Measurements from ENCODE around the gene PLVAP.

The PLVAP gene

GRCh38 chr19:17340302-17340870 lies 36.8 kb downstream of the PLVAP start (continued):
- no peak for TF ChIP-seq HOXA7 (CRISPR knock-in tag; IDR thresholded peaks at IDR 0.05; ENCODE audit: borderline replicate concordance)
- TF ChIP-seq ZNF184 (tag by site-specific recombination; IDR thresholded peaks at IDR 0.05) = no peak
- TF ChIP-seq SP2 (tag by site-specific recombination; IDR thresholded peaks at IDR 0.05) = peak; percentile 71
- no peak for TF ChIP-seq ZNF555 (tag by site-specific recombination; conservative IDR thresholded peaks at IDR 0.05)

- Histone ChIP-seq H3K9me3 (ENCODE audit: control insufficient read depth, insufficient read depth, low read depth, low read length) (no peaks in the 10 kb centered on the region), H3K36me3 (ENCODE audit: control insufficient read depth in 2 of 2, insufficient read depth in 1 of 2, low read length in 2 of 2) (peaks cover 0 to 28% of the 10 kb centered on the region in 2 experiments; a peak in 2 of 3 replicates), H3K4me3 (ENCODE audit: low read depth, low read length) (no peak overlapping the region), H3K27ac (ENCODE audit: extremely low read depth, low read depth, low read length) (no peak overlapping the region), H3K4me1 (ENCODE audit: control insufficient read depth, insufficient read depth, low read length) (peaks cover 4% of the 10 kb centered on the region; the same call in 1 of the 2 replicates)
- ChIA-PET CTCF (interaction anchor here (0.6 to 1.2 kb wide), 3 partner anchors 51 to 157 kb away, joined by 3 to 5 read pairs (median 4); no protein-coding TSS in a partner anchor), POLR2A (interaction anchor here (0.5 to 0.9 kb wide), 5 partner anchors 30 to 542 kb away, joined by 3 to 5 read pairs (median 3); partner anchors contain the start of genes DDA1 and TMEM221)
- no peak for TF ChIP-seq ZNF112 (tag by site-specific recombination; IDR thresholded peaks at IDR 0.05)
- TF ChIP-seq KLF8 (tag by site-specific recombination; IDR thresholded peaks at IDR 0.05) = peak; percentile 95
- TF ChIP-seq KLF9 (tag by site-specific recombination; IDR thresholded peaks at IDR 0.05; ENCODE audit: low read depth) = peak; percentile 16; the same call in 1 of the 2 replicates
- TF ChIP-seq AEBP2 (tag by site-specific recombination; IDR thresholded peaks at IDR 0.05; ENCODE audit: borderline replicate concordance) = no peak
- no peak for TF ChIP-seq ZNF157 (tag by site-specific recombination; IDR thresholded peaks at IDR 0.05)
- TF ChIP-seq HIC1 (tag by site-specific recombination; IDR thresholded peaks at IDR 0.05) = peak; percentile 64; the same call in 1 of the 2 replicates
- TF ChIP-seq ZNF645 (tag by site-specific recombination; IDR thresholded peaks at IDR 0.05) = no peak
- no peak for TF ChIP-seq ZFP3 (tag by site-specific recombination; IDR thresholded peaks at IDR 0.05; ENCODE audit: low read depth)
- no peak for TF ChIP-seq ZNF707 (tag by site-specific recombination; IDR thresholded peaks at IDR 0.05)
- TF ChIP-seq ZNF280C (tag by site-specific recombination; IDR thresholded peaks at IDR 0.05) = no peak
- no peak for TF ChIP-seq ZNF658 (tag by site-specific recombination; IDR thresholded peaks at IDR 0.05)
- TF ChIP-seq ZNF341 (tag by site-specific recombination; IDR thresholded peaks at IDR 0.05; ENCODE audit: low read depth) = no peak
- TF ChIP-seq ZNF843 (tag by site-specific recombination; IDR thresholded peaks at IDR 0.05) = no peak
- peak; percentile 90 for TF ChIP-seq KLF1 (tag by site-specific recombination; IDR thresholded peaks at IDR 0.05)
- TF ChIP-seq ZNF521 (tag by site-specific recombination; IDR thresholded peaks at IDR 0.05) = no peak
- TF ChIP-seq ZSCAN16 (tag by site-specific recombination; IDR thresholded peaks at IDR 0.05) = no peak
- TF ChIP-seq SP2 (tag by site-specific recombination; IDR thresholded peaks at IDR 0.05) = peak; percentile 52; the same call in 1 of the 2 replicates
- no peak for TF ChIP-seq ZNF221 (tag by site-specific recombination; IDR thresholded peaks at IDR 0.05; ENCODE audit: borderline replicate concordance)
- TF ChIP-seq PBX3 (CRISPR knock-in tag; IDR thresholded peaks at IDR 0.05) = no peak
- no peak for TF ChIP-seq SETDB1 (IDR thresholded peaks at IDR 0.05; ENCODE audit: insufficient read length, low read length)
- TF ChIP-seq ZFHX2 (tag by site-specific recombination; conservative IDR thresholded peaks at IDR 0.05) = no peak
- TF ChIP-seq ZNF138 (tag by site-specific recombination; IDR thresholded peaks at IDR 0.05; ENCODE audit: borderline replicate concordance) = no peak
- no peak for TF ChIP-seq ZNF266 (tag by site-specific recombination; IDR thresholded peaks at IDR 0.05; ENCODE audit: low read depth)
- peak; percentile 26; the same call in 1 of the 2 replicates for TF ChIP-seq SP3 (tag by site-specific recombination; IDR thresholded peaks at IDR 0.05)
- no peak for TF ChIP-seq RBAK (tag by site-specific recombination; IDR thresholded peaks at IDR 0.05)
These were observed 37.9 kb downstream of the PLVAP start for GRCh38 chr19:17339088-17339741.

All from HEK293 (cell line).